LNCAP (cell line): ENCODE measurements around the gene PCOLCE2.

Experiments
- TF ChIP-seq, protein P1 (sequence below): fragments of 450-650 bp; IDR thresholded peaks from 2 replicates; pipeline ENCODE4 v1.5.1; 2017; ENCODE audit warnings: mild to moderate bottlenecking

PCOLCE2 gene

DNA sequence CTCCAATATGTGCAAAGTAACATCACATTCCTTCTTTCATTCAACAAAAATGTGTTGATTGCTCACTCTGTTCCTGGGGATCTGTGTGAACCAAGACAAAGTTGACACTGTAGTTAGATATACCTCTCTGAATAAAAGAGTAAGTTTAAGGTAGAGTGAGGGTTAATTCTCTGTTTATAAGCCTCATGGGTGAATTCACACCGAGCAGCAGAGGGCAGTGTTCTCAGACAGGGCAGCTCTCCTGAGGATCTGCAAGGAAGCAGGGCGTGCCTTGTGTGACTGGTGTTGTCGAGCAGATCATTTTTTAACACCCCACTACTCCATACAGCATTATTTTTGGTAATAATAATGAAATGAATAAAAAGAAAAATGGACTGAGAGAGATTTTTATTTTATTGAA lies 40.2 kb upstream of the PCOLCE2 start:
- TF ChIP-seq, protein P1, sequence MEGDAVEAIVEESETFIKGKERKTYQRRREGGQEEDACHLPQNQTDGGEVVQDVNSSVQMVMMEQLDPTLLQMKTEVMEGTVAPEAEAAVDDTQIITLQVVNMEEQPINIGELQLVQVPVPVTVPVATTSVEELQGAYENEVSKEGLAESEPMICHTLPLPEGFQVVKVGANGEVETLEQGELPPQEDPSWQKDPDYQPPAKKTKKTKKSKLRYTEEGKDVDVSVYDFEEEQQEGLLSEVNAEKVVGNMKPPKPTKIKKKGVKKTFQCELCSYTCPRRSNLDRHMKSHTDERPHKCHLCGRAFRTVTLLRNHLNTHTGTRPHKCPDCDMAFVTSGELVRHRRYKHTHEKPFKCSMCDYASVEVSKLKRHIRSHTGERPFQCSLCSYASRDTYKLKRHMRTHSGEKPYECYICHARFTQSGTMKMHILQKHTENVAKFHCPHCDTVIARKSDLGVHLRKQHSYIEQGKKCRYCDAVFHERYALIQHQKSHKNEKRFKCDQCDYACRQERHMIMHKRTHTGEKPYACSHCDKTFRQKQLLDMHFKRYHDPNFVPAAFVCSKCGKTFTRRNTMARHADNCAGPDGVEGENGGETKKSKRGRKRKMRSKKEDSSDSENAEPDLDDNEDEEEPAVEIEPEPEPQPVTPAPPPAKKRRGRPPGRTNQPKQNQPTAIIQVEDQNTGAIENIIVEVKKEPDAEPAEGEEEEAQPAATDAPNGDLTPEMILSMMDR = peak; percentile 72

DNA sequence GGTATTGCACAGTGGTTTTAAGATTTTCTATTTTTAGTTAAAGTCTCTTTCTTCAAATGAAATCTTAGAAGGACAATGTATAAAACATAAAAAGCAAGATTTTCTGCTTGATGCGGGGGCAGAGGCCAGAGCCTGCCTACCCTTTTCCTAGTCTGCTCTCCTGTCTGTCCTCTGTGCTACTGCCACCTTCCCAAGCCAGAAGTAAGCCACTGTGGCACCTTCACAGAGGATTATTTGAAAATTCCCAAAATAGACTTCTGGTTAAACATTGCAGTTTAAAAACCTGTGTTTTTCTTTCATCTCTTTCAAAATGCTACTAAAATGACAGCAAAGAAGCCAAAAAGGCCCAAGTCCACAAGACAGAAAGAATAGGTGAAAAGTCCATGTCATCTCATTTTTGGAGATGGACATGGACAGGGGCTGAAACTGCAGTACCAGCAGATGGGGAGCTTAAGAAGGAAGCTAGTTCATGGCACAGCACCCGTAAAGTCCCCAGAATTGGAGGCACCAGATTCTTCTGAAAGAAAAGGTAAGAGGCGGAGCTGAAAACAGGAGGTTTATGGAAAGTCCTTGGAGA lies 37.6 kb upstream of the PCOLCE2 start:
- TF ChIP-seq, protein P1 = no peak

- TF ChIP-seq, protein P1 = no peak
These were observed 36.3 kb upstream of the PCOLCE2 start for GRCh38 chr3:142925140-142925539.

- TF ChIP-seq, protein P1 = no peak
These were observed 34.8 kb upstream of the PCOLCE2 start for GRCh38 chr3:142923694-142924093.

GRCh38 chr3:142916605-142917004 lies 27.7 kb upstream of the PCOLCE2 start:
- TF ChIP-seq, protein P1 = no peak

DNA sequence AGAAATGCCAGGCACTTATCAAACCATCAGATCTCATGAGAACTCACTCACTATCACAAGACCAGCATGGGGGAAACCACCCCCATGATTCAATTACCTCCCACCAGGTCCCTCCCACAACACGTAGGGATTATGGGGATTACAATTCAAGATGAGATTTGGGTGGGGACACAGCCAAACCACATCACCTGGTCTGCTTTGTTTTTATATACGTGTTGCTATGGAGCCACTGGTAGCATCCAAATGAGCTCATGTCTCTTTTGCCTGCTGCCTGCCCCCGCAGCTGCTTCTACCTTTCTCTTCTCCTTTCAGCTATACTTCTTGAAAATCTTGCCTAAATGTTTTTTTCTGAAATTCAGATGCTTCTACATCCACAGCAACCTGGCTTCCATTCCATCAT lies 26.8 kb upstream of the PCOLCE2 start:
- TF ChIP-seq, protein P1 = no peak

DNA sequence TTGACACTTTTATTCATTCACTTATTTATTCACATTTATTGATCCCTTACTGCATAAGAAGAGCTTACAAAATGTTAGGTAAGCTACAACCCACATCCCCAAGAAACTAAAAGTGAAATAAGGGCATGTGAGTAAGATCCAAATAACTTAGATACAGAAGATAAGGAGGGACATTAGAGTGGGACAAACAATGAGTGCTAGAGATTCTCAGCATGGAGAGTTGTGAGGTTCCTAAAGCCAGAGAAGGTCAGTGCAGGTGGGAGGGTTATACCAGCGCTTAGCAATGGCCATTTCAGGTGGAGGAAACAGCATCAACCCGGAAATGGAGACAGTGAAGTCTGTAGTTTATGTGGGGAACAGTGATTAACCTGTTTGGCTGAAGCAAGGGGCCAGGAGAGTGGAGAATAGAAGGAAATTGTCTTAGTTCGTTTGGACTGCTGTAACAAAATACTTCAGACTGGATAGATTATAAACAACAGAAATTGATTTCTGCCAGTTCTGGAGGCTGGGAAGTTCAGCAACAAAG lies 25.5 kb upstream of the PCOLCE2 start:
- TF ChIP-seq, protein P1 = no peak

GRCh38 chr3:142913432-142913831 lies 24.5 kb upstream of the PCOLCE2 start:
- TF ChIP-seq, protein P1 = no peak
